Testis (tissue), 3 donors: ENCODE data around the gene ACKR1. TPM values are rescaled to one million over a fixed set of nuclear protein-coding genes. Genes with fewer than 3 reads are reported as not detected.

ENCODE experiments used
- DNase-seq: peaks from one replicate; pipeline ENCODE4 v3.0.0-alpha.2; 2019
- H3K27ac ChIP-seq, 2 donors: fragments of 200-600 bp; sonication (generic); one replicate each; pipeline ENCODE4 v1.5.1; 2019
- H3K27me3 ChIP-seq: fragments of 200-600 bp; sonication (generic); one replicate; pipeline ENCODE4 v1.5.1; 2019
- H3K36me3 ChIP-seq: fragments of 200-600 bp; sonication (generic); one replicate; pipeline ENCODE4 v1.5.1; 2017; ENCODE audit warnings: low read depth; ENCODE audit errors: missing control alignments
- H3K4me1 ChIP-seq: fragments of 200-600 bp; sonication (generic); one replicate; pipeline ENCODE4 v1.5.1; 2019
- H3K4me3 ChIP-seq, 2 donors: fragments of 200-600 bp; sonication (generic); one replicate each; pipeline ENCODE4 v1.5.1; 2017 to 2019
- H3K9me3 ChIP-seq: fragments of 200-600 bp; sonication (generic); one replicate; pipeline ENCODE4 v1.5.1; 2017
- POLR2A ChIP-seq: fragments of 450-650 bp; IDR thresholded peaks from one replicate; pipeline ENCODE4 v1.6.1; 2017; ENCODE audit warnings: antibody characterized with exemption, mild to moderate bottlenecking, moderate library complexity
- WGBS, 2 donors: methylation state at CpG; one replicate each; pipeline ENCODE4 v1.1.5; 2018; 5-methylcytosine and 5-hydroxymethylcytosine counted together
- intact Hi-C: fragments of 100-400 bp; cut with DNase I; formaldehyde crosslinking; loops from one replicate; pipeline ENCODE4 v1.15.1; 2023; ENCODE audit warnings: low total_unique reads
- polyA plus RNA-seq: library from polyadenylated mRNA; stranded (reverse); fragments of 350-450 nt; fragmentation: Illumina TruSeq; extraction: RNeasy Lipid Tissue Mini Kit (QIAGEN cat#74804); gene quantifications from one replicate; pipeline ENCODE4 v1.2.3, GENCODE V29; 2014; ENCODE audit warnings: low read depth, low replicate concordance; ENCODE audit not compliant: insufficient read depth
- total RNA-seq, 2 donors: library from RNA; depleted of rRNA; stranded (reverse); fragments of >200 nt; gene quantifications; one replicate each; pipeline ENCODE4 v1.2.3, GENCODE V29; 2016
- TF ChIP-seq, protein P1 (sequence below), 3 experiments: fragments of 450-650 bp in 2 of 3; fragments of 200-600 bp in 1 of 3; sonication (generic) in 1 of 3; IDR thresholded peaks; one replicate each; pipeline ENCODE4 v1.5.1; 2016 to 2019; ENCODE audit warnings: antibody characterized with exemption in 3 of 3, mild to moderate bottlenecking in 2 of 3, moderate library complexity in 1 of 3

Gene ACKR1
- total and polyA plus RNA-seq, 3 donors from 2014 or later, result 14.9 to 26.9 (median 16.6) TPM

DNA sequence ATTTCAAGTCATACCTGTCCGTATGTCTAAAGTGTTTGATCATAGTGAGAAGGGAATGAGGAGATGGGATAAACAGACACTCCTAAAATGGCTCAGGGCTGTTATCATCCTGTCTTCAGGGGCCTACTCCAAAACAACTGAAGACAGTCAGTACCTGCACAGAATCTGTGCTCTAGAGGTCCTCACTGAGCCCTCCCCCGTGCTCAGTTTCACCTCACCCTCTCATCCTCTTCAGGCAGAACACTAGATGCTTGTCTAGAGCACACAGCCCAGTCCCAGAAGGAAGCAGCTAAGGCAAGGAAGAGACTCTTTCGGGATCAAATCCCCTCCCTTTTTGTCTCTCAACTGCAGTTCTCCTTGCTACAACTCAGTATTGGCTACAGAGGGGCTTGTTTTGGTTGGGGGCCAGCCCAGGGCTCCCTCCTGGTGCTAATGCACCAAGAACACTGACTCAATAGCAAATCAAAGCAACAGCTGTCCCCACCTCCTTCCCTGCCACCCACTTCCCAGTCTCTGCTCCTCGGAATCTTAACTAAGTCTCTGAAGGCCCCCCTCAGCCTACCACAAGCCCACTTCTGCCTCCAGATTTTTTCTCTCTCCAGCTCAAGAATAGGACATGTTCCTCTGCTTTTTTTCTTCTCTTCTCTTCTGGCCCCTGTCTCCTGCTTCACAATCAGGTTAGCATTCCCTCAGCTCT lies 23.2 kb upstream of the ACKR1 start:
- no peak for TF ChIP-seq POLR2A
- TF ChIP-seq, protein P1, sequence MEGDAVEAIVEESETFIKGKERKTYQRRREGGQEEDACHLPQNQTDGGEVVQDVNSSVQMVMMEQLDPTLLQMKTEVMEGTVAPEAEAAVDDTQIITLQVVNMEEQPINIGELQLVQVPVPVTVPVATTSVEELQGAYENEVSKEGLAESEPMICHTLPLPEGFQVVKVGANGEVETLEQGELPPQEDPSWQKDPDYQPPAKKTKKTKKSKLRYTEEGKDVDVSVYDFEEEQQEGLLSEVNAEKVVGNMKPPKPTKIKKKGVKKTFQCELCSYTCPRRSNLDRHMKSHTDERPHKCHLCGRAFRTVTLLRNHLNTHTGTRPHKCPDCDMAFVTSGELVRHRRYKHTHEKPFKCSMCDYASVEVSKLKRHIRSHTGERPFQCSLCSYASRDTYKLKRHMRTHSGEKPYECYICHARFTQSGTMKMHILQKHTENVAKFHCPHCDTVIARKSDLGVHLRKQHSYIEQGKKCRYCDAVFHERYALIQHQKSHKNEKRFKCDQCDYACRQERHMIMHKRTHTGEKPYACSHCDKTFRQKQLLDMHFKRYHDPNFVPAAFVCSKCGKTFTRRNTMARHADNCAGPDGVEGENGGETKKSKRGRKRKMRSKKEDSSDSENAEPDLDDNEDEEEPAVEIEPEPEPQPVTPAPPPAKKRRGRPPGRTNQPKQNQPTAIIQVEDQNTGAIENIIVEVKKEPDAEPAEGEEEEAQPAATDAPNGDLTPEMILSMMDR (IDR thresholded peaks at IDR 0.05), result no peak

DNA sequence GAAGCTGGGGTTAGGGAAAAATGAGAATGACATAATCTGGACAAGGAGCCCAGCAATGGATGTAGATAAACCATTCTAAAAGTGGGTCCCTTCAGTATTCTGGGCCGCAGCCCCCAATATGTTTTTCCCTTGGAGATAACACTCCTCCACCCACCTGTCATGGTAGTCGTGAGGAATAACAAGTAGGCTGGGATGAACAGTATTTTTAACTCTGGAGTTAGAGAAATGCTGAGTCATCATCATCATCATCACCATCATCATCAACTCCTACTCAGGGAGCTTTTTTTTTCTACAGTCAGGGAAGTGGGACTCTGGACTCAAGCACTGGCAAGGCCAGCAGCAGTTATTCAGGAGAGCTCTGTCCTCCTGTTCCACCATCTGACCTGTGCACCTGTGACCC lies 20.5 kb upstream of the ACKR1 start:
- TF ChIP-seq, protein P1 (IDR thresholded peaks at IDR 0.05), result no peak
- no peak for TF ChIP-seq POLR2A
- Histone ChIP-seq H3K27ac (no peak overlapping the region), H3K4me1 (no peaks in the 10 kb centered on the region), H3K9me3 (no peaks in the 10 kb centered on the region), H3K27me3 (no peaks in the 10 kb centered on the region), H3K36me3 (no peaks in the 10 kb centered on the region), H3K4me3 (no peak overlapping the region)
- WGBS, 2 donors, result 66 to 70% methylated on average over 2 of the region's 2 CpGs
- DNase-seq, result no peak
- intact Hi-C loops, result no loop called here

More for the DNA sequence above, 23.2 kb upstream of the ACKR1 start:
- intact Hi-C loops, result no loop called here
- no peak for DNase-seq
- Histone ChIP-seq H3K27me3 (no peaks in the 10 kb centered on the region), H3K36me3 (no peaks in the 10 kb centered on the region), H3K27ac (no peak overlapping the region), H3K4me3 (no peak overlapping the region), H3K4me1 (no peaks in the 10 kb centered on the region), H3K9me3 (no peaks in the 10 kb centered on the region)
- 48 to 60% methylated on average over 4 of the region's 4 CpGs for WGBS, 2 donors

DNA sequence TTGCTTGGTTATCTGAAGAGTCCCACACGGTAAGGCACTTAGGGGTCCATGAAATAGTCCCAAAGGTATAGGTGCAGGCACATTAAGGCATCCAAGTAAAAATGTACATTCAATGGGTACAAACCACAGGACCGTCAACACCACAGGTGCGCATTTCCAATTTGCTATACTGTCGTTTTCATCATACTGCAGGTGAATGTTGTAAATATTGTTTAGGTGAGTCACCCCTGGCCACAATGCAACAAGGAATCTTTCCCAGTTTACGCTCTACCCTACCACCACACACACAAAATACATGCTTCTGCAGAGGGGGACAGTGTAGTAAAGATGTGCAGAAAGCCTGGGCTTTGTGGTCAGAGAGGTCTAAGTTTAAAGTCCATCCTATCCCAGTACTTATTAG lies 19.6 kb upstream of the ACKR1 start:
- no peak for TF ChIP-seq POLR2A
- TF ChIP-seq, protein P1 (IDR thresholded peaks at IDR 0.05), result no peak
- no peaks in the 10 kb centered on the region for H3K4me1 ChIP-seq
- intact Hi-C loops, result no loop called here
- no peak overlapping the region for H3K4me3 ChIP-seq
- no peaks in the 10 kb centered on the region for H3K9me3 ChIP-seq
- H3K27ac ChIP-seq, result no peak overlapping the region
- no peak for DNase-seq
- H3K27me3 ChIP-seq, result no peaks in the 10 kb centered on the region
- no peaks in the 10 kb centered on the region for H3K36me3 ChIP-seq
- WGBS, 2 donors, result 80 to 89% methylated on average over 5 of the region's 5 CpGs

DNA sequence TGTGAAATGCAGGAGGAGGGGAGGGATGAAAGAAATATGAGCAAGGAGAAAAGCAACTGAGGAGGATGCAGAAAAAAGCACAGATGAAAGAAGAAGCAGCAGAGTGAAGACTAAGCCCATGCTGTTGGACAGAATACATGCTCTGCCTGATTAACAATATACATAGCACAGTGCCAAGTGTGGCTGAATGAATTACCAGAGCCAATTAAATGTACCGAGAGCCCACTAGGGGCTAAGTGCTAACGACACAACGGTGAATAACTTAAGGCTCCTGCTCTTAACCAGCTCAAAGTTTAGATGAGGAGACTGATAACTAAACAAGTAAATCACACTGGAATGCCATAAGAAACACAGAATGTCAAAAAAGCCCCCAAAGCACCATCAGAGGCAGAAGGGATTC lies 17.6 kb upstream of the ACKR1 start:
- Histone ChIP-seq H3K4me1 (no peaks in the 10 kb centered on the region), H3K36me3 (no peaks in the 10 kb centered on the region), H3K9me3 (no peaks in the 10 kb centered on the region), H3K27me3 (no peaks in the 10 kb centered on the region), H3K4me3 (no peak overlapping the region), H3K27ac (no peak overlapping the region)
- DNase-seq, result no peak
- intact Hi-C loops, result no loop called here
- WGBS, 2 donors, result 34 to 55% methylated on average over 3 of the region's 3 CpGs
- TF ChIP-seq, protein P1 (IDR thresholded peaks at IDR 0.05), result no peak
- TF ChIP-seq POLR2A, result no peak
